Endothelial cell of umbilical vein (primary cell): ENCODE data around the gene TRAK1. TPM values are rescaled to one million over a fixed set of nuclear protein-coding genes. Genes with fewer than 3 reads are reported as not detected.

ENCODE experiments used
- BruUV-seq: library from RNA; stranded (reverse); fragments of 400-500 nt; replicated peaks from 2 replicates; lab custom pipeline; 2021; lab: Mats Ljungman, UMichigan
- CTCF ChIA-PET: fragments of 300-600, 350-600 bp; sonication (Branson Sonifier 250); formaldehyde crosslinking; loops from one replicate; lab custom pipeline; 2021; ENCODE audit warnings: antibody characterized with exemption, inconsistent platforms; lab: Charles Lee
- POLR2A ChIA-PET: fragments of 300-600, 350-600 bp; sonication (Branson Sonifier 250); formaldehyde crosslinking; loops from one replicate; lab custom pipeline; 2021; ENCODE audit warnings: antibody characterized with exemption, inconsistent platforms; lab: Charles Lee
- DNase-seq: peaks from one replicate; pipeline ENCODE4 v3.0.0-alpha.2; 2011; ENCODE audit warnings: low read depth, low spot score
- FAIRE-seq: peaks from 2 replicates; lab custom pipeline; 2011; peaks lifted over from hg19 to GRCh38; lab: Jason Lieb, UNC
- H2AFZ ChIP-seq: 2 replicates; pipeline ENCODE4 v1.6.0; 2012; ENCODE audit warnings: low read depth, low read length, control low read depth, inconsistent platforms
- H3K27ac ChIP-seq: 2 replicates; pipeline ENCODE4 v1.5.1; 2011; ENCODE audit warnings: low read depth, mild to moderate bottlenecking, control low read depth, low read length, moderate library complexity; ENCODE audit not compliant: insufficient read depth
- H3K27me3 ChIP-seq, 2 experiments: 2 replicates each; pipeline versions ENCODE4 v1.6.0 to v1.6.1; 2011; ENCODE audit warnings: low read length in 2 of 2, mixed read lengths in 1 of 2; ENCODE audit not compliant: control insufficient read depth in 2 of 2, insufficient read depth in 2 of 2
- H3K36me3 ChIP-seq, 2 experiments: 2 replicates in 1 of 2; 3 replicates in 1 of 2; pipeline ENCODE4 v1.5.1; 2011; ENCODE audit warnings: low read length in 2 of 2, mild to moderate bottlenecking in 1 of 2, moderate library complexity in 1 of 2; ENCODE audit not compliant: control insufficient read depth in 2 of 2, insufficient read depth in 2 of 2; ENCODE audit errors: extremely low read depth in 1 of 2
- H3K4me1 ChIP-seq: 3 replicates; pipeline ENCODE4 v1.5.1; 2011; ENCODE audit warnings: mild to moderate bottlenecking, low read length; ENCODE audit not compliant: control insufficient read depth, insufficient read depth; ENCODE audit errors: extremely low read depth
- H3K4me2 ChIP-seq: 2 replicates; pipeline ENCODE4 v1.6.1; 2011; ENCODE audit warnings: low read length, control low read depth, mixed read lengths; ENCODE audit not compliant: insufficient read depth
- H3K4me3 ChIP-seq, 3 experiments: fragments of 200-600 bp in 1 of 3; sonication (generic), shearing (Covaris generic) in 1 of 3; replicated peaks in 1 of 3; 2 replicates each; pipeline ENCODE4 v1.5.1; 2011 to 2016; ENCODE audit warnings: control low read depth in 3 of 3, low read length in 3 of 3, mild to moderate bottlenecking in 2 of 3, inconsistent platforms in 1 of 3, low read depth in 1 of 3, moderate library complexity in 1 of 3; ENCODE audit not compliant: insufficient read depth in 1 of 3
- H3K79me2 ChIP-seq: 2 replicates; pipeline ENCODE4 v1.6.0; 2012; ENCODE audit warnings: low read length, inconsistent platforms; ENCODE audit not compliant: control insufficient read depth, insufficient read depth
- H3K9ac ChIP-seq: replicated peaks from 2 replicates; pipeline ENCODE3; 2011; ENCODE audit warnings: low read length, control low read depth; ENCODE audit not compliant: insufficient read depth; ENCODE audit errors: extremely low read depth
- H3K9me1 ChIP-seq: replicated peaks from 3 replicates; pipeline ENCODE4 v1.6.0; 2011; ENCODE audit warnings: mild to moderate bottlenecking, low read length; ENCODE audit not compliant: control insufficient read depth, insufficient read depth; ENCODE audit errors: extremely low read depth
- H3K9me3 ChIP-seq: replicated peaks from 2 replicates; pipeline ENCODE4 v1.5.1; 2012; ENCODE audit warnings: low read length, inconsistent platforms; ENCODE audit not compliant: control insufficient read depth, insufficient read depth
- H4K20me1 ChIP-seq: replicated peaks from 2 replicates; pipeline ENCODE3; 2011; ENCODE audit warnings: mild to moderate bottlenecking, low read length; ENCODE audit not compliant: control insufficient read depth, insufficient read depth; ENCODE audit errors: extremely low read depth
- CTCF ChIP-seq, 2 donors: IDR thresholded peaks; 1 replicate in 1 of 2; 2 replicates in 1 of 2; pipeline ENCODE4 v1.5.1; 2011; ENCODE audit warnings: low read length in 2 of 2, mild to moderate bottlenecking in 2 of 2, moderate library complexity in 2 of 2, control low read depth in 1 of 2, inconsistent platforms in 1 of 2, low read depth in 1 of 2; ENCODE audit not compliant: insufficient read depth in 1 of 2; ENCODE audit errors: extremely low read depth in 1 of 2
- EZH2 ChIP-seq: IDR thresholded peaks from 2 replicates; pipeline ENCODE4 v1.6.1; 2012; ENCODE audit warnings: borderline replicate concordance, low read depth, mild to moderate bottlenecking, moderate library complexity, low read length, inconsistent platforms; ENCODE audit not compliant: severe bottlenecking
- FOS ChIP-seq: IDR thresholded peaks from 2 replicates; pipeline ENCODE4 v1.6.1; 2011; ENCODE audit warnings: mild to moderate bottlenecking, low read length, moderate library complexity, borderline replicate concordance; ENCODE audit not compliant: insufficient read depth
- GATA2 ChIP-seq: IDR thresholded peaks from 2 replicates; pipeline ENCODE4 v1.7.0; 2011; ENCODE audit warnings: low read depth, mild to moderate bottlenecking, moderate library complexity, mixed read lengths, low read length; ENCODE audit not compliant: insufficient read length, insufficient read depth
- JUN ChIP-seq: IDR thresholded peaks from 2 replicates; pipeline ENCODE4 v1.6.1; 2011; ENCODE audit warnings: borderline replicate concordance, low read depth; ENCODE audit not compliant: insufficient read length, insufficient read depth
- MAX ChIP-seq: IDR thresholded peaks from 2 replicates; pipeline ENCODE4 v1.6.1; 2011; ENCODE audit not compliant: insufficient read depth, insufficient read length
- MYC ChIP-seq: IDR thresholded peaks from one replicate; pipeline ENCODE4 v1.6.1; 2011; ENCODE audit warnings: mild to moderate bottlenecking, low read depth, low read length
- POLR2A ChIP-seq: IDR thresholded peaks from 2 replicates; pipeline ENCODE4 v1.6.1; 2012; ENCODE audit warnings: low read depth, mild to moderate bottlenecking, control low read depth, low read length
- POLR2AphosphoS5 ChIP-seq: IDR thresholded peaks from 2 replicates; pipeline ENCODE4 v1.6.1; 2012; ENCODE audit warnings: low read depth, mild to moderate bottlenecking, control low read depth, low read length, moderate library complexity; ENCODE audit not compliant: insufficient read depth
- dilution Hi-C: fragments of 300-500 bp; cut with MboI; formaldehyde crosslinking; loops from one replicate; pipeline ENCODE4 v1.15.0; 2019; ENCODE audit warnings: low sequenced_read_pairs; ENCODE audit not compliant: extremely low pct_ligation_motif_present
- intact Hi-C: fragments of 100-400 bp; cut with micrococcal nuclease; formaldehyde crosslinking; loops from one replicate; pipeline ENCODE4 v1.10.0; 2022
- polyA plus RNA-seq, 4 experiments: library from polyadenylated mRNA; depleted of rRNA in 3 of 4; stranded (reverse) in 3 of 4; unstranded in 1 of 4; fragments of >200 nt; gene quantifications; 2 replicates each; pipeline versions ENCODE4 v1.2.1 to v1.2.3, GENCODE V29; 2011 to 2012; ENCODE audit warnings: missing spikeins in 1 of 4
- total RNA-seq: library from RNA; stranded (reverse); gene quantifications from 2 replicates; pipeline ENCODE4 v1.2.3, GENCODE V29; 2021

TRAK1 gene
- total and polyA plus RNA-seq, 2 donors (not counting 3 experiments of a cell fraction or from before 2014, with no cell fraction given) = 38.5 to 59.6 TPM

- TF ChIP-seq MAX = no peak
- no peak for TF ChIP-seq EZH2
- no peak for TF ChIP-seq POLR2AphosphoS5
- no peak for TF ChIP-seq POLR2A
- no peak for TF ChIP-seq JUN
- no peak for TF ChIP-seq FOS
- TF ChIP-seq CTCF (IDR thresholded peaks at IDR 0.05; ENCODE audit: extremely low read depth in 1 of 2, insufficient read depth in 1 of 2, low read depth in 1 of 2, low read length in 2 of 2) = no peak
- no peak for TF ChIP-seq GATA2
- no peak for TF ChIP-seq MYC
- H3K9ac ChIP-seq = no peak overlapping the region
- no peak overlapping the region for H3K4me2 ChIP-seq
- no peak overlapping the region for H3K4me3 ChIP-seq
- H3K9me3 ChIP-seq = no peaks in the 10 kb centered on the region
- H2AFZ ChIP-seq = no peak overlapping the region
- no peaks in the 10 kb centered on the region for H3K27me3 ChIP-seq
- ChIA-PET POLR2A (no interaction called here), CTCF (interaction anchor here (1.1 to 2.6 kb wide), 2 partner anchors 13 to 61 kb away, joined by 6 to 16 read pairs; no protein-coding TSS in a partner anchor)
- H3K36me3 ChIP-seq = peaks cover 0 to 2% of the 10 kb centered on the region in 2 experiments
- no peaks in the 10 kb centered on the region for H4K20me1 ChIP-seq
- no peak for DNase-seq
- no peaks in the 10 kb centered on the region for H3K9me1 ChIP-seq
- H3K27ac ChIP-seq = no peak overlapping the region
- intact Hi-C loops = no loop called here
- dilution Hi-C loops = no loop called here
- no peaks in the 10 kb centered on the region for H3K4me1 ChIP-seq
- no peaks in the 10 kb centered on the region for H3K79me2 ChIP-seq
- BruUV-seq = no TSS peak
- no peak for FAIRE-seq
These were observed 38.8 kb downstream of the TRAK1 start for GRCh38 chr3:42130007-42130328.
